Uterus (tissue), 4 donors: ENCODE data around the gene KASH5. TPM values are rescaled to one million over a fixed set of nuclear protein-coding genes. Genes with fewer than 3 reads are reported as not detected.

ENCODE experiments used
- DNase-seq, 2 donors: peaks; one replicate each; pipeline ENCODE4 v3.0.0-alpha.2; 2019 to 2020
- H3K27ac ChIP-seq, 2 donors: fragments of 200-600 bp; sonication (generic); 1 replicate in 1 of 2; 2 replicates in 1 of 2; pipeline ENCODE4 v1.5.1; 2016 to 2018
- H3K27me3 ChIP-seq, 2 donors: fragments of 200-600 bp; sonication (generic); one replicate each; pipeline ENCODE4 v1.5.1; 2018 to 2019; ENCODE audit warnings: control low read depth in 1 of 2
- H3K36me3 ChIP-seq, 2 donors: fragments of 200-600 bp; sonication (generic); one replicate each; pipeline ENCODE4 v1.5.1; 2019; ENCODE audit warnings: control low read depth in 1 of 2
- H3K4me1 ChIP-seq, 2 donors: fragments of 200-600 bp; sonication (generic); one replicate each; pipeline ENCODE4 v1.5.1; 2018 to 2019; ENCODE audit warnings: control low read depth in 1 of 2
- H3K4me3 ChIP-seq, 2 donors: fragments of 200-600 bp; sonication (generic); 1 replicate in 1 of 2; 2 replicates in 1 of 2; pipeline ENCODE4 v1.5.1; 2018 to 2019; ENCODE audit warnings: mild to moderate bottlenecking in 1 of 2
- H3K9me3 ChIP-seq, 2 donors: fragments of 200-600 bp; sonication (generic); one replicate each; pipeline ENCODE4 v1.5.1; 2019; ENCODE audit warnings: control low read depth in 1 of 2
- CTCF ChIP-seq, 4 experiments: fragments of 200-600 bp in 2 of 4; fragments of 450-650 bp in 2 of 4; sonication (generic) in 2 of 4; IDR thresholded peaks; one replicate each; pipeline ENCODE4 v1.5.1; 2016 to 2019; ENCODE audit warnings: antibody characterized with exemption in 4 of 4, mild to moderate bottlenecking in 2 of 4, moderate library complexity in 1 of 4
- POLR2A ChIP-seq, 2 donors: fragments of 450-650 bp; IDR thresholded peaks; one replicate each; pipeline ENCODE4 v1.6.1; 2016; ENCODE audit warnings: antibody characterized with exemption in 2 of 2, mild to moderate bottlenecking in 1 of 2, moderate library complexity in 1 of 2
- intact Hi-C: fragments of 100-400 bp; cut with DNase I; formaldehyde crosslinking; loops from one replicate; pipeline ENCODE4 v1.15.1; 2023; ENCODE audit warnings: low total_unique reads
- total RNA-seq, 4 donors: library from RNA; depleted of rRNA in 3 of 4; stranded (reverse); fragments of >200 nt in 3 of 4; gene quantifications; one replicate each; pipeline versions ENCODE4 v1.1.0 to v1.2.4, GENCODE V29; 2014 to 2023
- donor health status: DM: yes; HTN: yes; CAD: no.

The KASH5 gene
- total RNA-seq, 4 donors from 2014 or later, result 0.55 TPM; not detected in 3

GRCh38 chr19:49340865-49341718 is 47.0 kb upstream of the KASH5 start:
- H3K36me3 ChIP-seq, result no peaks in the 10 kb centered on the region
- intact Hi-C loops, result no loop called here
- no peak for DNase-seq

GRCh38 chr19:49342291-49342721 is 45.7 kb upstream of the KASH5 start:
- H3K27ac ChIP-seq, result no peak overlapping the region
- no peak overlapping the region for H3K4me3 ChIP-seq
- H3K9me3 ChIP-seq, result no peaks in the 10 kb centered on the region
- no peaks in the 10 kb centered on the region for H3K36me3 ChIP-seq
- TF ChIP-seq CTCF (IDR thresholded peaks at IDR 0.05) (no peak), POLR2A (IDR thresholded peaks at IDR 0.05) (no peak)
- DNase-seq, result peak in 1 of 2 donors; percentile 10
- H3K27me3 ChIP-seq, result no peaks in the 10 kb centered on the region
- H3K4me1 ChIP-seq, result peaks cover 0 to 4% of the 10 kb centered on the region in 2 donors
- intact Hi-C loops, result no loop called here

More at GRCh38 chr19:49340865-49341718, 47.0 kb upstream of the KASH5 start:
- Histone ChIP-seq H3K4me3 (no peak overlapping the region), H3K4me1 (peaks cover 0 to 4% of the 10 kb centered on the region in 2 donors), H3K27me3 (no peaks in the 10 kb centered on the region), H3K9me3 (no peaks in the 10 kb centered on the region), H3K27ac (peak overlapping the region; percentile 70 to 85)
- no peak for TF ChIP-seq CTCF (IDR thresholded peaks at IDR 0.05)
- no peak for TF ChIP-seq POLR2A (IDR thresholded peaks at IDR 0.05)

GRCh38 chr19:49343123-49343522 is 44.9 kb upstream of the KASH5 start:
- Histone ChIP-seq H3K27me3 (no peaks in the 10 kb centered on the region), H3K36me3 (no peaks in the 10 kb centered on the region), H3K4me3 (no peak overlapping the region), H3K27ac (no peak overlapping the region), H3K9me3 (no peaks in the 10 kb centered on the region), H3K4me1 (peaks cover 0 to 4% of the 10 kb centered on the region in 2 donors)
- TF ChIP-seq POLR2A (IDR thresholded peaks at IDR 0.05), result no peak
- no peak for TF ChIP-seq CTCF (IDR thresholded peaks at IDR 0.05)
- DNase-seq, result peak in 1 of 2 donors; percentile 9
- intact Hi-C loops, result no loop called here

- no peaks in the 10 kb centered on the region for H3K27me3 ChIP-seq
- DNase-seq, result no peak
- H3K36me3 ChIP-seq, result no peaks in the 10 kb centered on the region
- no peak overlapping the region for H3K27ac ChIP-seq
- H3K4me1 ChIP-seq, result no peaks in the 10 kb centered on the region
- no peaks in the 10 kb centered on the region for H3K9me3 ChIP-seq
- no peak overlapping the region for H3K4me3 ChIP-seq
- TF ChIP-seq CTCF (IDR thresholded peaks at IDR 0.05), result no peak
- TF ChIP-seq POLR2A (IDR thresholded peaks at IDR 0.05), result no peak
- intact Hi-C loops, result no loop called here
Measured at GRCh38 chr19:49344505-49345423, 43.3 kb upstream of the KASH5 start.
